Rectal smooth muscle tissue (tissue), 1 donor: ENCODE results near the gene ZDHHC22.

Experiments
- H3K27ac ChIP-seq: one replicate; pipeline ENCODE4 v1.7.0; 2013; ENCODE audit warnings: low read depth, low read length, inconsistent platforms
- H3K27me3 ChIP-seq: one replicate; pipeline ENCODE4 v1.7.0; 2013; ENCODE audit warnings: low read length; ENCODE audit not compliant: control insufficient read depth, insufficient read depth
- H3K36me3 ChIP-seq: one replicate; pipeline ENCODE4 v1.7.0; 2013; ENCODE audit warnings: low read length; ENCODE audit not compliant: control insufficient read depth, insufficient read depth
- H3K4me1 ChIP-seq: one replicate; pipeline ENCODE4 v1.7.0; 2013; ENCODE audit warnings: low read length; ENCODE audit not compliant: control insufficient read depth, insufficient read depth
- H3K4me3 ChIP-seq: one replicate; pipeline ENCODE4 v1.7.0; 2013; ENCODE audit warnings: low read length
- H3K9ac ChIP-seq: one replicate; pipeline ENCODE4 v1.7.0; 2013; ENCODE audit warnings: low read length

Gene ZDHHC22

DNA sequence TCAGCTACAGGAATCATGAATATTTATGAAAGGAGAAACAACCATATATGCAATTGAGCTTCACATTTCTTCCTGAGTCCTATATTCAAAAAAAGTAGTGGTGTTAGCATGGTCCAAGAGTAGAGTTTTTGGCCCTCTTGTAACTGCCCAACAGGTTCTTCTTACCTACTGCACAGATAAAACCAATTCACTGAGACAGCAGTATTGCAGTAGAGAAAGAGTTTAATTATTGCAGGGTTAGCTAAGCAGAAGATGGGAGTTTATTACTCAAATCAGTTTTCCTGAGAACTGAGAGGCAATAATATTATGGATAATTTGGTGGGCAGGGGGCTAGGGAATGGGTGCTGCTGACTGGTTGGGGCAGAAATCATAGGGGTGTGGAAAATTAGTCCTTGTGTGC lies 50.1 kb downstream of the ZDHHC22 start:
- H3K27ac ChIP-seq: no peak overlapping the region
- no peaks in the 10 kb centered on the region for H3K27me3 ChIP-seq
- no peaks in the 10 kb centered on the region for H3K36me3 ChIP-seq
- H3K9ac ChIP-seq: no peak overlapping the region
- no peak overlapping the region for H3K4me3 ChIP-seq
- H3K4me1 ChIP-seq: no peaks in the 10 kb centered on the region

DNA sequence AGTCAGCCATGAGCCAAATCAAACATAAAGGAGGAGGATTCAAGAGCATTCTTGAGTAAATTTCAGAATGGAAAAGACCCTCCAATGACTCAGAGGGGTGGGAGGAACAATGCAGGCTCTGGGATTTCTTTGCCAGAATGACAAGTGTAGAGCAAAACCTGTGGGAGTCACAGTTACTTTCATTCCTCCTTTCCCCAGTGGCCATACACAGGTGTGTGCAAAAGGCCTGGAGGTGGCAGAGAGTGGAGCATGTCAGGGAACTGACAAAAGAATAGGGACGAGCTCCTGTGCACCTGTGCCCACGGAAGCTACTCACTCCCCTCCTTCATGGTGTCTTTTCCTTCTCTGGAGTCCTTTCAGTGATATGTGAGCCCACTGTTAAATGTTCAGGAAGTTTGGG lies 52.9 kb downstream of the ZDHHC22 start:
- Histone ChIP-seq H3K9ac (no peak overlapping the region), H3K4me1 (no peaks in the 10 kb centered on the region), H3K27me3 (no peaks in the 10 kb centered on the region), H3K4me3 (no peak overlapping the region), H3K36me3 (no peaks in the 10 kb centered on the region), H3K27ac (no peak overlapping the region)

DNA sequence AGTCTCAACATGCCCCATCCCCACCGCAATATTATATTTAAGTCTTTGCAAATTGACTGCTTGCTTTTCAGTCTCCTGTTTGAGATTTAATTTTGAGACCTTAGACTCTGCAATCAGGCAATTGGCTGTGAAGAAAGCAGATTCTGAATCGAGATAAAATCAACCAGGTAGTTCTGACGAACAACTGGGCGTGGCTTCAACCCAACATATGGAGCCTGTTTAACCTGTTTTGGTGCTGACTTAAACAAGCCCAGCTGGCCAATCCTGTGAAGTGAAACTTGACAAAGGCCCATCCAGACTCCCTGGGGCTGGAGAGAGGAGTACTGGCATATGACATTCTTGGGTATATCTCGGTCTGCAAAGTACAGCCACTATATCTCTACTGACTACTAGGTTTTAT lies 53.4 kb downstream of the ZDHHC22 start:
- no peaks in the 10 kb centered on the region for H3K36me3 ChIP-seq
- H3K4me3 ChIP-seq: no peak overlapping the region
- no peaks in the 10 kb centered on the region for H3K27me3 ChIP-seq
- H3K27ac ChIP-seq: no peak overlapping the region
- H3K4me1 ChIP-seq: no peaks in the 10 kb centered on the region
- H3K9ac ChIP-seq: no peak overlapping the region

DNA sequence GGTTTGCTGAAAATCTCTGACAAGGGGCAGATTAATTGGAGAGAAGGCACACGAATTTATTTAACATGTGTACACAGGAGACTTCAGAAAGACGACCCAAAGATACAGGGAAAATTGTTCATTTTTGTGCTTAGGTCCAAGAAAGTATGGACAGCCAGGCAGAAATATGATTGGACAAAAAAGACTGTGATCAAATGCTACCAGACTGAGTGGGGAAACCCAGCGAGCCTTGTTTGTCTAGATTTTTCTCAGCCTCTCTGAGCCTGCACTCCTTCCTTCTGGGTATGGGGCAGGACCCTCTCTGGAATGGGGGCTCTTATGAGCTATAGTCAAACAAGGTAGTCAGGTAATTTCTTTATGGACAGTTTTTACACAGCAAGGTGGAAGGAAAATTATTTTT lies 54.0 kb downstream of the ZDHHC22 start:
- H3K4me3 ChIP-seq: no peak overlapping the region
- no peaks in the 10 kb centered on the region for H3K27me3 ChIP-seq
- no peak overlapping the region for H3K27ac ChIP-seq
- H3K36me3 ChIP-seq: no peaks in the 10 kb centered on the region
- H3K9ac ChIP-seq: no peak overlapping the region
- no peaks in the 10 kb centered on the region for H3K4me1 ChIP-seq

DNA sequence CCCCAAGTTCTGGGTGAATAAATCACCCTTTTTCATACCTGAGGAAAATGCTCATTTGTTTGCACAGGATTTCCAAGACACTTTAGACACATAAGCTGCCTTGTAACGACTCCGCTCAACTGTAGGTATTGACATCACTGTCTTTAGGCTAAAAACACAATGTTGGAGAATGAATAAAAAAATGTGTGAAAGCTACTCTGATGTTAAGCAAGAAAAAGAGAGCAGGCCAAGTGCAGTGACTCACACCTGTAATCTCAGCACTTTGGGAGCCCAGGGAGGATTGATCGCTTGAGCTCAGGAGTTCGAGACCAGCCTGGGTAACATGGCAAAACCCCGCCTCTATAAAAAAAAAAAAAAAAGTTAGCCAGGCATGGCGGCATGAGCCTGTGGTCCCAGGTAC lies 54.6 kb downstream of the ZDHHC22 start:
- H3K4me1 ChIP-seq: no peaks in the 10 kb centered on the region

DNA sequence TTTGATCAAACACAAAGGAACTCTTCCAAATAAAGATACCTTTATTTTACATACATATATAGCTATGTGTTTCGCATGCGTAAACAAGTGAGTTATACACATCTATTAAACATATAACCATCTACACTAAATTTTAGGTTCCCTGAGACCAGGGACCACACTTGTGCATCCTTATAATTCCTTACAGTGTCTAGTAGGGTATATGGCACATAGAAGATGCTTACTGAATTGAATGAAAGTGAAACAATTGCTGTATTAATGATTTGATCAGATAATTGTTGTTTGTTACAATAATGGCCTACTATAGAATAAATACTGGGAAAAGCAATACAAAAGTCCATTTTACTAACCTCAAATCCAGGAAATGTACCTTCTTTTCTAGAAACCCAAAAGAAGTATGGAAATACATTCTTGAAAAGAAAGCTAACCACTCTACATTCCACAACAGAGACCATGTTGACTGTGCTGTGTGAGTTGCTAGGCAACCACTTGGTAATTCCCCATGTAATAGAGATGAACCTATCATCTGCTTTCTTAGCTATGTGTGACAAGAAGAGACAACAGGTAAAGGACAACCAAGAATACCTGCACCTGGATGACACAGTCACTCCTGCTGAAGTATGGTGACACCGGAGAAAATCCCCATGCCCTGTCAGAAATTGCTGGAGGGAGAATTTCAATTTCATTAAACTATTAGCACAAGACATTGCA lies 55.4 kb downstream of the ZDHHC22 start:
- Histone ChIP-seq H3K4me3 (no peak overlapping the region), H3K36me3 (no peaks in the 10 kb centered on the region), H3K27ac (no peak overlapping the region), H3K27me3 (no peaks in the 10 kb centered on the region), H3K4me1 (no peaks in the 10 kb centered on the region), H3K9ac (no peak overlapping the region)

More for the DNA sequence above, 54.6 kb downstream of the ZDHHC22 start:
- Histone ChIP-seq H3K4me3 (no peak overlapping the region), H3K27ac (no peak overlapping the region), H3K36me3 (no peaks in the 10 kb centered on the region), H3K27me3 (no peaks in the 10 kb centered on the region), H3K9ac (no peak overlapping the region)

DNA sequence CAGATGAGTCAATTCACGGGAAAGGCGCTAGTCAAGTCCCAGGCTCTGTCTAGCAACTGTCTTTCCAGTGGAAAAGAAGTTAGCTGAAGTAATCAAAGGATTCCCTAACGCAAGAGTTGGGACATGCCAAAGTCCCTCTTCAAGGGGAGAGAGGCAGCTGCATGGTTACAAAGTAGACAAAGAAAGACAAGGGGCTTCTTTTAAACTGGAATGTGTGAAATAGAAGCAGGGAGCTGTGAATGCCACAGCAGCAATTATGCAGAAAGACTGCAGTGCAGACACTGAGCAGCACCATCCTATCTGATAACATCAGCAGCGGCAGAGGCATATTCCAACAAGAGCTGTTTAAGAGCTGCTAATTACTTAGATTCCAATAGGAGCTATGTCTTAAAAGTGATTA lies 56.1 kb downstream of the ZDHHC22 start:
- Histone ChIP-seq H3K27me3 (no peaks in the 10 kb centered on the region), H3K9ac (no peak overlapping the region), H3K36me3 (no peaks in the 10 kb centered on the region), H3K27ac (no peak overlapping the region), H3K4me1 (no peaks in the 10 kb centered on the region), H3K4me3 (no peak overlapping the region)

DNA sequence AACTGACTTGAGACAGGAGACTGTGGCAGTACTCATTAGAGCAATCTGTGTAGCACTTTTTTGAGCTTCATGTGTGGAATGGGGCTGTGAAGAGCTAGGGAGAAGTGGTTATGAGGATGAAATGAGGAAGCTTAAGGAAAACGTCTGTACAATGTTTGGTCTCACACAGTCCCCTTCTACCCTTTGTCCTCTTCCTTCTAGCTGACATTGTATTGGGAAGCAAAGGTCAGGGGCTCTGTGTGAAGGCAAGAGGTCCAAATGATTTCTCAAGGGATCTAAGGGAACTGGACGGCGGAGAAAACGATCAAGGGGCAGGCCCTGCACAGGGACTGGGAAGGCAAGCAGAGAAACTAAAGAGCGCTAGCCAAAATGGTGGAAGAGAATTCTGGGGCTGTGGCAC lies 56.6 kb downstream of the ZDHHC22 start:
- no peak overlapping the region for H3K9ac ChIP-seq
- H3K36me3 ChIP-seq: no peaks in the 10 kb centered on the region
- H3K4me3 ChIP-seq: no peak overlapping the region
- no peaks in the 10 kb centered on the region for H3K27me3 ChIP-seq
- H3K4me1 ChIP-seq: no peaks in the 10 kb centered on the region
- H3K27ac ChIP-seq: no peak overlapping the region

DNA sequence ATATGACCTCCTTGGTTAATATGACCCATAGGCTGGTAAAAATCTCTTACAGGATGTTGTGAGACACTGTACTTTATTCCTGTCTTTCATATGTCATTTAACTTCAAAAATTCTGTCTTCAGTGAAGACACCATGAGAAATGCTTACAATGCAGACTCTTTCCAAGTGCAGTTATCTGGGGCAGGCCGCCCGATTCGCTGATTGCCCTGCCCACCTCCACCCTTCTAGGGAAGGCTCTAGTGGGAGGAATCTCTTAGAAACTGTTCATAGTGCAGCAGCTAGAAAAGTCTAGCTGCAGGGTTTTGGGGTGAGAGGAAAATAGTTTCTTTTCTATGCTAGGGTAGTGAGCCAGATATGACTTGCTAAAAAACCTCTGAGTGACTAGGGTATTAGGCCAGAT lies 58.5 kb downstream of the ZDHHC22 start:
- H3K36me3 ChIP-seq: no peaks in the 10 kb centered on the region
- H3K4me1 ChIP-seq: no peaks in the 10 kb centered on the region
- no peak overlapping the region for H3K4me3 ChIP-seq
- no peak overlapping the region for H3K27ac ChIP-seq
- no peaks in the 10 kb centered on the region for H3K27me3 ChIP-seq
- no peak overlapping the region for H3K9ac ChIP-seq

DNA sequence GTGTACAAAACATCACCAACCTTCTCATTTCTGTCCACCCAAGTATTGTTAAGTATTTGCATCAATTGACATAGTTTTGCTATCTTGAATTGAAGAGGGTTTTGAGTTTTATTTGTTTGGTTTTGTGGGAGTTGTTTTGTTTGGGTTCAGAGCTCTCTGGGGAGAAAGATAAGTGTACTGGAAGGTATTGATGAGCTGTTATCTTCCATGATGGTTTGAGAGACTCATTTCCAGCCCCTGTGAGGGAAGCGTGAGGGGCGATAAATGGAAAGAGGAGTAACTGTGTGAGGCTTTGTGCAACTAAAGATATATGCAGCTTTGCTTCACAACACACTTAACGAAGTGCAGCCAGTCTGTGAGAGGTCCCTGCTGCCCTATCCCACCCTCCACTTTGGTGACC lies 59.2 kb downstream of the ZDHHC22 start:
- no peaks in the 10 kb centered on the region for H3K4me1 ChIP-seq
- H3K27ac ChIP-seq: no peak overlapping the region
- H3K9ac ChIP-seq: no peak overlapping the region

More for the DNA sequence above, 59.2 kb downstream of the ZDHHC22 start:
- no peaks in the 10 kb centered on the region for H3K27me3 ChIP-seq
- no peak overlapping the region for H3K4me3 ChIP-seq
- no peaks in the 10 kb centered on the region for H3K36me3 ChIP-seq
